ENCODE results near the gene CFAP157.

The CFAP157 gene

DNA sequence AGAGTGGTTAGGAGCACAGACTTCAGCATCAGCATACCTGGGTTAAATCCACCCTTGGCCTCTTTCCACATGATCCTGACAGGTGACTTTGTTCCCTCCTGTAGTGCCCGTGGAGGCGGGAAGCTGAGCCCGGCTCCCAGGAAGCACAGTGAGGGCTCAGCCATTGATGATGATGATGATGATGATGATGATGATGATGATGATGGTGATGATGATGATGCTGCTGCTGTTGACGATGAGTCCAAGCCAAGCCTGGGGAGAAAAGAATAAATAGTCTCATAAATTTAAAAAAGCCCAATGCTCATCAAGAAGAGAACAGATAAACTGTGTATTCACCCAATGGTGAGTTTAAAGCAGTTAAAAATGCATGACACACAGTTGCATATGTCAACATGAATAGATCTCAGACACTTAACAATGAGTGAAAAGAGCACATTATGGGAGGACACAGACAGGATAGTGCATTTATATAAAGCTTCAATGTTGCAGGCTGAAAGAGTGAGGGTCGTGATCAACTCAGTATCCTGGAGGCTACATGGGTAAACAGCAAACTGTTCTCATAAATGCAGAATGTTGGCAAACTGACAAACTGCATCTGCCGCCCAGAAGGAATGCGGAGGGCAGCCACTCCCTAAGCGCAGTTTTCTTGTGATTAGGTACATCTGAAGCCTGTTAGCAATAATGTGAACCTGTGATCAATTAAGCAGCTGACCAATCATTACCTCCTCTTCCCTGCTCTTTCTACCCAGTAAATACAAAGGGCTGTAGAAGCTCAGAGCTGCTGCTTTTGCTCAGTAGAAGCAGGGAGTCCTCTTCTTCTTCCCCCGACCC lies 11.7 kb upstream of the CFAP157 start:
- no peaks in the 10 kb centered on the region for H3K79me2 ChIP-seq (ENCODE audit: insufficient read depth, low read length)
- no peak overlapping the region for H3K4me2 ChIP-seq (ENCODE audit: low read depth, low read length, poor library complexity, severe bottlenecking)
- TF ChIP-seq, protein P1, sequence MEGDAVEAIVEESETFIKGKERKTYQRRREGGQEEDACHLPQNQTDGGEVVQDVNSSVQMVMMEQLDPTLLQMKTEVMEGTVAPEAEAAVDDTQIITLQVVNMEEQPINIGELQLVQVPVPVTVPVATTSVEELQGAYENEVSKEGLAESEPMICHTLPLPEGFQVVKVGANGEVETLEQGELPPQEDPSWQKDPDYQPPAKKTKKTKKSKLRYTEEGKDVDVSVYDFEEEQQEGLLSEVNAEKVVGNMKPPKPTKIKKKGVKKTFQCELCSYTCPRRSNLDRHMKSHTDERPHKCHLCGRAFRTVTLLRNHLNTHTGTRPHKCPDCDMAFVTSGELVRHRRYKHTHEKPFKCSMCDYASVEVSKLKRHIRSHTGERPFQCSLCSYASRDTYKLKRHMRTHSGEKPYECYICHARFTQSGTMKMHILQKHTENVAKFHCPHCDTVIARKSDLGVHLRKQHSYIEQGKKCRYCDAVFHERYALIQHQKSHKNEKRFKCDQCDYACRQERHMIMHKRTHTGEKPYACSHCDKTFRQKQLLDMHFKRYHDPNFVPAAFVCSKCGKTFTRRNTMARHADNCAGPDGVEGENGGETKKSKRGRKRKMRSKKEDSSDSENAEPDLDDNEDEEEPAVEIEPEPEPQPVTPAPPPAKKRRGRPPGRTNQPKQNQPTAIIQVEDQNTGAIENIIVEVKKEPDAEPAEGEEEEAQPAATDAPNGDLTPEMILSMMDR (IDR thresholded peaks at IDR 0.05; ENCODE audit: insufficient read depth, low read length, poor library complexity, severe bottlenecking) = no peak
- no peak for TF ChIP-seq EZH2phosphoT487 (conservative IDR thresholded peaks at IDR 0.05; ENCODE audit: low read length)

DNA sequence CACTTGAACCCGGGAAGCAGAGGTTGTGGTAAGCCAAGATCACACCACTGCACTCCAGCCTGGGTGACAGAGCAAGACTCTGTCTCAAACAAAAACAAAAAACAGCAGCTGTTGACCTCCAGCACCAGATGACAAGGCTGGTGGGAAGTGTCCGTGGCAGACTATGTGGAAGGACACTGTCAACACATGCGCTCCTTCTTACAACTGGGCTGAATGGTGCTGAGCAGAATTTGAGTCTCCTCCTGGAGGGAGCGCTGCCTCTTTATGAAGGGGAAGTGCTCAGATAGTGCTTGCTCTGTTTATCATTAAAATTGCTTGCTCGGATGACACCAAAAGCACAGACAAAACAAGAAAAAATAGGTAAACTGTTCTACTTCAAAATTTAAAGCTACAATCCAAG lies 9.2 kb upstream of the CFAP157 start:
- Histone ChIP-seq H3K27ac (ENCODE audit: low read depth, low read length) (no peak overlapping the region), H3K9me3 (ENCODE audit: insufficient read depth, low read length) (no peaks in the 10 kb centered on the region), H3K36me3 (ENCODE audit: low read length) (no peaks in the 10 kb centered on the region), H3K4me2 (ENCODE audit: low read depth, low read length, poor library complexity, severe bottlenecking) (no peak overlapping the region), H4K20me1 (ENCODE audit: low read depth, low read length) (no peaks in the 10 kb centered on the region), H3K4me3 (ENCODE audit: insufficient read depth, low read length, poor library complexity, severe bottlenecking) (no peak overlapping the region), H2AFZ (ENCODE audit: low read depth, low read length, severe bottlenecking) (no peak overlapping the region), H3K27me3 (ENCODE audit: low read length) (no peaks in the 10 kb centered on the region), H3F3A (ENCODE audit: insufficient read depth) (no peaks in the 10 kb centered on the region), H3K9me2 (replicated peaks; ENCODE audit: insufficient read depth, low read length) (no peaks in the 10 kb centered on the region), H3K79me2 (ENCODE audit: insufficient read depth, low read length) (no peaks in the 10 kb centered on the region), H3K9ac (ENCODE audit: low read length) (no peak overlapping the region)
- TF ChIP-seq, protein P1 (IDR thresholded peaks at IDR 0.05; ENCODE audit: insufficient read depth, low read length, poor library complexity, severe bottlenecking) = no peak
- TF ChIP-seq EZH2phosphoT487 (conservative IDR thresholded peaks at IDR 0.05; ENCODE audit: low read length) = no peak

More for the DNA sequence above, 11.7 kb upstream of the CFAP157 start:
- Histone ChIP-seq H3K36me3 (ENCODE audit: low read length) (no peaks in the 10 kb centered on the region), H3F3A (ENCODE audit: insufficient read depth) (no peaks in the 10 kb centered on the region), H3K4me3 (ENCODE audit: insufficient read depth, low read length, poor library complexity, severe bottlenecking) (no peak overlapping the region), H4K20me1 (ENCODE audit: low read depth, low read length) (no peaks in the 10 kb centered on the region), H3K27ac (ENCODE audit: low read depth, low read length) (no peak overlapping the region), H3K9ac (ENCODE audit: low read length) (no peak overlapping the region), H3K9me3 (ENCODE audit: insufficient read depth, low read length) (no peaks in the 10 kb centered on the region), H2AFZ (ENCODE audit: low read depth, low read length, severe bottlenecking) (no peak overlapping the region), H3K27me3 (ENCODE audit: low read length) (no peaks in the 10 kb centered on the region), H3K9me2 (replicated peaks; ENCODE audit: insufficient read depth, low read length) (no peaks in the 10 kb centered on the region)

DNA sequence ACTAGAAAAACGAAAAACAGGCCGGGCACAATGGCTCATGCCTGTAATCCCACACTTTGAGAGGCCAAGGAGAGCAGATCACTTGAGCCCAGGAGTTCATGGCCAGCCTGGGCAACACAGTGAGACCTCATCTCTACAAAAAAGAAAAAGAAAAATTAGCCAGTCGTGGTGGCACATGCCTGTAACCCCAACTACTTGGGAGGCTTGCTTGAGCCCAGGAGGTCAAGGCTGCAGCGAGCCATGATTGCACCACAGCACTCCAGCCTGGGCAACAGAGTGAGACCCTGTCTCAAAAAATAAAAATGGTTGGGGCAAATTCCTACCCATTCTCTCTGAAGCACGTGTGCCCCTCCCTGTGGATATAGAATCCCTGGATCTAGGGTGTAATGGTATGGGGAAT lies 8.4 kb upstream of the CFAP157 start:
- no peak overlapping the region for H2AFZ ChIP-seq (ENCODE audit: low read depth, low read length, severe bottlenecking)
- no peak for TF ChIP-seq EZH2phosphoT487 (conservative IDR thresholded peaks at IDR 0.05; ENCODE audit: low read length)
- TF ChIP-seq, protein P1 (IDR thresholded peaks at IDR 0.05; ENCODE audit: insufficient read depth, low read length, poor library complexity, severe bottlenecking) = no peak
- no peaks in the 10 kb centered on the region for H3K9me3 ChIP-seq (ENCODE audit: insufficient read depth, low read length)
- H4K20me1 ChIP-seq (ENCODE audit: low read depth, low read length) = no peaks in the 10 kb centered on the region
- no peaks in the 10 kb centered on the region for H3K27me3 ChIP-seq (ENCODE audit: low read length)
- H3K9ac ChIP-seq (ENCODE audit: low read length) = no peak overlapping the region
- no peak overlapping the region for H3K27ac ChIP-seq (ENCODE audit: low read depth, low read length)
- no peaks in the 10 kb centered on the region for H3F3A ChIP-seq (ENCODE audit: insufficient read depth)
- H3K4me2 ChIP-seq (ENCODE audit: low read depth, low read length, poor library complexity, severe bottlenecking) = no peak overlapping the region
- H3K79me2 ChIP-seq (ENCODE audit: insufficient read depth, low read length) = no peaks in the 10 kb centered on the region
- no peaks in the 10 kb centered on the region for H3K9me2 ChIP-seq (replicated peaks; ENCODE audit: insufficient read depth, low read length)
- H3K36me3 ChIP-seq (ENCODE audit: low read length) = no peaks in the 10 kb centered on the region
- no peak overlapping the region for H3K4me3 ChIP-seq (ENCODE audit: insufficient read depth, low read length, poor library complexity, severe bottlenecking)

All from SU-DHL-6 (cell line).